Fibroblast of skin of abdomen (primary cell): Measurements from ENCODE around the gene EPC1. TPM values are rescaled to one million over a fixed set of nuclear protein-coding genes. Genes with fewer than 3 reads are reported as not detected.
"Not testable (repeated sequence)": the region's sequence is repeated elsewhere in the genome, so short reads cannot be mapped to it uniquely, and the experiment has no call there.

ENCODE experiments used
- DNase-seq: peaks from one replicate; pipeline ENCODE4 v3.0.0-alpha.2; 2013
- polyA plus RNA-seq, 2 experiments: library from polyadenylated mRNA; unstranded; fragments of 120-200 nt; gene quantifications; one replicate each; pipeline ENCODE4 v1.2.1, GENCODE V29; 2013; ENCODE audit not compliant: insufficient read length in 2 of 2

Gene EPC1
- 14.3 TPM for polyA plus RNA-seq (2013, experiment 1 of 2; ENCODE audit: insufficient read length)
- 16.4 TPM for polyA plus RNA-seq (2013, experiment 2 of 2; ENCODE audit: insufficient read length)

- peak; percentile 91 for DNase-seq
Measured at GRCh38 chr10:32346551-32347362, at the start of gene EPC1. Gene EPC1 (minus strand): TSS chr10:32347158. CDS start chr10:32346915, 243 bp downstream.

GRCh38 chr10:32393911-32394310 is 47.0 kb upstream of the EPC1 start:
- DNase-seq: no peak

GRCh38 chr10:32392284-32392683 is 45.3 kb upstream of the EPC1 start:
- not testable (repeated sequence) for DNase-seq

- DNase-seq: no peak
Measured at GRCh38 chr10:32390193-32390592, 43.2 kb upstream of the EPC1 start.

GRCh38 chr10:32388258-32389027 is 41.5 kb upstream of the EPC1 start:
- no peak for DNase-seq

GRCh38 chr10:32386623-32387260 is 39.8 kb upstream of the EPC1 start:
- DNase-seq: peak; percentile 20

GRCh38 chr10:32384171-32384570 is 37.2 kb upstream of the EPC1 start:
- DNase-seq: no peak

- no peak for DNase-seq
Measured at GRCh38 chr10:32381165-32381564, 34.2 kb upstream of the EPC1 start.

GRCh38 chr10:32379950-32380551 is 33.1 kb upstream of the EPC1 start:
- DNase-seq: no peak

- peak; percentile 64 for DNase-seq
Measured at GRCh38 chr10:32379318-32379949, 32.5 kb upstream of the EPC1 start.

- DNase-seq: peak; percentile 91
Measured at GRCh38 chr10:32378363-32379317, 31.7 kb upstream of the EPC1 start.

GRCh38 chr10:32377458-32378259 is 30.7 kb upstream of the EPC1 start:
- peak; percentile 52 for DNase-seq

GRCh38 chr10:32376771-32377170 is 29.8 kb upstream of the EPC1 start:
- DNase-seq: no peak

- no peak for DNase-seq
Measured at GRCh38 chr10:32376097-32376496, 29.1 kb upstream of the EPC1 start.

- DNase-seq: no peak
Measured at GRCh38 chr10:32375631-32376030, 28.7 kb upstream of the EPC1 start.

GRCh38 chr10:32374605-32375004 is 27.6 kb upstream of the EPC1 start:
- no peak for DNase-seq

GRCh38 chr10:32373496-32373895 is 26.5 kb upstream of the EPC1 start:
- DNase-seq: no peak

- DNase-seq: no peak
Measured at GRCh38 chr10:32373031-32373430, 26.1 kb upstream of the EPC1 start.

- peak; percentile 53 for DNase-seq
Measured at GRCh38 chr10:32372000-32372875, 25.3 kb upstream of the EPC1 start.
